ENCODE data around the gene ALDH8A1.

ALDH8A1 gene

GRCh38 chr6:134949927-134950326, at the start of gene ALDH8A1:
Gene ALDH8A1, minus strand, starts transcription at chr6:134950101. Its CDS starts 48 bp downstream, at chr6:134950053.
- DNase-seq (ENCODE audit: low spot score), result no peak

- no peak for DNase-seq (ENCODE audit: low spot score)
Observed at GRCh38 chr6:134999107-134999506, 49.2 kb upstream of the ALDH8A1 start.

GRCh38 chr6:134997133-134997995, 47.5 kb upstream of the ALDH8A1 start:
- no peak for DNase-seq (ENCODE audit: low spot score)

- no peak for DNase-seq (ENCODE audit: low spot score)
Observed at GRCh38 chr6:134995536-134995935, 45.6 kb upstream of the ALDH8A1 start.

GRCh38 chr6:134994431-134994830, 44.5 kb upstream of the ALDH8A1 start:
- no peak for DNase-seq (ENCODE audit: low spot score)

- DNase-seq (ENCODE audit: low spot score), result no peak
Observed at GRCh38 chr6:134992155-134992554, 42.3 kb upstream of the ALDH8A1 start.

- no peak for DNase-seq (ENCODE audit: low spot score)
Observed at GRCh38 chr6:134990262-134990661, 40.4 kb upstream of the ALDH8A1 start.

- DNase-seq (ENCODE audit: low spot score), result no peak
Observed at GRCh38 chr6:134984821-134985220, 34.9 kb upstream of the ALDH8A1 start.

GRCh38 chr6:134983823-134984222, 33.9 kb upstream of the ALDH8A1 start:
- no peak for DNase-seq (ENCODE audit: low spot score)

GRCh38 chr6:134982161-134982560, 32.3 kb upstream of the ALDH8A1 start:
- DNase-seq (ENCODE audit: low spot score), result no peak

GRCh38 chr6:134980846-134981245, 30.9 kb upstream of the ALDH8A1 start:
- DNase-seq (ENCODE audit: low spot score), result no peak

- DNase-seq (ENCODE audit: low spot score), result no peak
Observed at GRCh38 chr6:134979142-134979541, 29.2 kb upstream of the ALDH8A1 start.

- DNase-seq (ENCODE audit: low spot score), result no peak
Observed at GRCh38 chr6:134974370-134974769, 24.5 kb upstream of the ALDH8A1 start.

GRCh38 chr6:134967711-134968110, 17.8 kb upstream of the ALDH8A1 start:
- no peak for DNase-seq (ENCODE audit: low spot score)

- no peak for DNase-seq (ENCODE audit: low spot score)
Observed at GRCh38 chr6:134964451-134965203, 14.7 kb upstream of the ALDH8A1 start.

GRCh38 chr6:134962421-134962820, 12.5 kb upstream of the ALDH8A1 start:
- no peak for DNase-seq (ENCODE audit: low spot score)

- DNase-seq (ENCODE audit: low spot score), result no peak
Observed at GRCh38 chr6:134961366-134961765, 11.5 kb upstream of the ALDH8A1 start.

- DNase-seq (ENCODE audit: low spot score), result no peak
Observed at GRCh38 chr6:134959603-134960002, 9.7 kb upstream of the ALDH8A1 start.

- no peak for DNase-seq (ENCODE audit: low spot score)
Observed at GRCh38 chr6:134956676-134957075, 6.8 kb upstream of the ALDH8A1 start.

- no peak for DNase-seq (ENCODE audit: low spot score)
Observed at GRCh38 chr6:134956032-134956431, 6.1 kb upstream of the ALDH8A1 start.

GRCh38 chr6:134954272-134955000, 4.5 kb upstream of the ALDH8A1 start:
- no peak for DNase-seq (ENCODE audit: low spot score)

GRCh38 chr6:134951494-134952263, 1.8 kb upstream of the ALDH8A1 start:
- DNase-seq (ENCODE audit: low spot score), result no peak

All from ecto neural progenitor cell (in vitro differentiated cells).